WERI-Rb-1 (cell line): Measurements from ENCODE around the gene ERCC6L2.

Source experiments
- DNase-seq: peaks from one replicate; pipeline ENCODE4 v3.0.0-alpha.2; 2020
- H3K27ac ChIP-seq: fragments of 250-450 bp; sonication (Bioruptor Pico); 2 replicates; pipeline ENCODE4 v1.5.1; 2020; ENCODE audit warnings: mild to moderate bottlenecking, moderate library complexity
- H3K27me3 ChIP-seq: fragments of 250-450 bp; sonication (Bioruptor Pico); 2 replicates; pipeline ENCODE4 v1.5.1; 2021; ENCODE audit warnings: mild to moderate bottlenecking, low read depth, moderate library complexity; ENCODE audit not compliant: insufficient read depth, severe bottlenecking
- H3K36me3 ChIP-seq: fragments of 250-450 bp; sonication (Bioruptor Pico); 2 replicates; pipeline ENCODE4 v1.5.1; 2020; ENCODE audit warnings: mild to moderate bottlenecking, moderate library complexity
- H3K4me3 ChIP-seq: 2 replicates; pipeline ENCODE4 v1.5.1; 2011; ENCODE audit warnings: low read depth, mild to moderate bottlenecking, control low read depth, low read length
- H3K9me3 ChIP-seq: fragments of 250-450 bp; sonication (Bioruptor Pico); 2 replicates; pipeline ENCODE4 v1.5.1; 2021; ENCODE audit warnings: mild to moderate bottlenecking, moderate library complexity; ENCODE audit not compliant: severe bottlenecking
- CTCF ChIP-seq: IDR thresholded peaks from 2 replicates; pipeline ENCODE4 v1.5.1; 2011; ENCODE audit warnings: low read depth, mild to moderate bottlenecking, control low read depth, inconsistent platforms, low read length

Gene ERCC6L2

GRCh38 chr9:95855961-95856360 lies 19.5 kb upstream of the ERCC6L2 start:
- H3K27me3 ChIP-seq, result no peaks in the 10 kb centered on the region
- TF ChIP-seq CTCF, result no peak
- H3K27ac ChIP-seq, result no peak overlapping the region
- H3K4me3 ChIP-seq, result no peak overlapping the region
- DNase-seq, result no peak
- no peaks in the 10 kb centered on the region for H3K9me3 ChIP-seq
- no peaks in the 10 kb centered on the region for H3K36me3 ChIP-seq

- TF ChIP-seq CTCF, result no peak
- Histone ChIP-seq H3K4me3 (no peak overlapping the region), H3K27me3 (no peaks in the 10 kb centered on the region), H3K36me3 (no peaks in the 10 kb centered on the region), H3K27ac (no peak overlapping the region), H3K9me3 (peaks cover 3% of the 10 kb centered on the region)
- no peak for DNase-seq
Measured at GRCh38 chr9:95857124-95857523, 18.4 kb upstream of the ERCC6L2 start.

- peaks cover 8% of the 10 kb centered on the region for H3K9me3 ChIP-seq
- no peaks in the 10 kb centered on the region for H3K36me3 ChIP-seq
- no peaks in the 10 kb centered on the region for H3K27me3 ChIP-seq
- TF ChIP-seq CTCF, result no peak
- no peak overlapping the region for H3K4me3 ChIP-seq
- no peak overlapping the region for H3K27ac ChIP-seq
- no peak for DNase-seq
Measured at GRCh38 chr9:95857896-95858295, 17.6 kb upstream of the ERCC6L2 start.

- H3K4me3 ChIP-seq, result no peak overlapping the region
Measured at GRCh38 chr9:95862343-95862742, 13.1 kb upstream of the ERCC6L2 start.

GRCh38 chr9:95864852-95865580 lies 10.5 kb upstream of the ERCC6L2 start:
- Histone ChIP-seq H3K9me3 (peaks cover 8% of the 10 kb centered on the region), H3K27me3 (no peaks in the 10 kb centered on the region), H3K36me3 (no peaks in the 10 kb centered on the region), H3K4me3 (no peak overlapping the region), H3K27ac (no peak overlapping the region)
- TF ChIP-seq CTCF, result no peak
- no peak for DNase-seq

More at GRCh38 chr9:95862343-95862742, 13.1 kb upstream of the ERCC6L2 start:
- H3K9me3 ChIP-seq, result peaks cover 8% of the 10 kb centered on the region
- no peak for TF ChIP-seq CTCF
- H3K36me3 ChIP-seq, result no peaks in the 10 kb centered on the region
- H3K27me3 ChIP-seq, result no peaks in the 10 kb centered on the region
- no peak overlapping the region for H3K27ac ChIP-seq
- no peak for DNase-seq

GRCh38 chr9:95870352-95870751 lies 5.1 kb upstream of the ERCC6L2 start:
- Histone ChIP-seq H3K27ac (no peak overlapping the region), H3K27me3 (no peaks in the 10 kb centered on the region), H3K36me3 (no peaks in the 10 kb centered on the region; the same call in none of the 2 replicates), H3K4me3 (no peak overlapping the region), H3K9me3 (no peaks in the 10 kb centered on the region)
- no peak for TF ChIP-seq CTCF
- no peak for DNase-seq
